ENCODE results near the gene MRPS18C. TPM values are rescaled to one million over a fixed set of nuclear protein-coding genes. Genes with fewer than 3 reads are reported as not detected.

Gene MRPS18C
- total and polyA plus RNA-seq, 9 of the 15 experiments (the other 6 are each of a cell fraction or from before 2014, with no cell fraction given): 54.3 to 390 (median 138) TPM

DNA sequence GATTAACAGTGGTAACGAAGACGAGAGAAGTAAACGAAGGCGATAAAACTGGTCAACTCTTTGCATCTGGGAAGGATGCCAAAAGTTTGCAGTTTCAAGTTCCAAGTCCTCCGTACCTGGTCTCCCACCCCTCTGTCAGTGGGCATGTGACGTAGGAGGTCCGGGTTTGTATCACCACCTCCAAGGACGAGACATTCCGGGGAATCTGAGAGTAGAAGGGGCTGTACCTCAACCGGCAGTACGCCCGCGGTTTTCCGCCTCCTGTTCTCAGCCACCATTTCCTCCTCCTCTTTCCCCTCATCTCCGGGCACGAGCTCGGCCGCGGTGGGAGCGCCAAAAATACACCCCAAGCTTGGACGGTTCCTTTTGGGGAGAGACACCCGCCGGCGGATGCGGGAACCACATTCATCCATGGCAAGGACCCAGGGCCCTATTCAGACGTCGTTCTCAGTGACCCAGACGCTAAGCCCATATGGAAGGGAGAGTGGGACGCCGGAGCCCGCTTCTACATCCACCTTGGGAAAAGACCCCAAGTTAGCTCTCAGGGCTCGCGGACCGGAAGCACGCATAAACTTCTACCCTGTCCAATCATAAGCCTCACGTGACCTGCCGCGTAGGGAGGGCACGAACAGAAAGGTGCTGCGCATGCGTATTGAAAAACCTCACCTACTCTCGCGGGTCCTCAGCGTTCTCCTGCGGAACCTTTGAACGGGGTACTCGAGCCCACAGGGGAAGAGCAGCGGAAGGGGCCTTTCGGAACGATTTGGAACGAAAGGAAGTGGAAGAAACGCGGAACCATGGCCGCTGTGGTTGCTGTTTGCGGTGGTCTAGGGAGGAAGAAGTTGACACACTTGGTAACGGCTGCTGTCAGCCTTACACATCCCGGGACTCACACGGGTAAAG is at the start of gene MRPS18C, which contains the start of gene HELQ (continued):
- TF ChIP-seq, protein P1, sequence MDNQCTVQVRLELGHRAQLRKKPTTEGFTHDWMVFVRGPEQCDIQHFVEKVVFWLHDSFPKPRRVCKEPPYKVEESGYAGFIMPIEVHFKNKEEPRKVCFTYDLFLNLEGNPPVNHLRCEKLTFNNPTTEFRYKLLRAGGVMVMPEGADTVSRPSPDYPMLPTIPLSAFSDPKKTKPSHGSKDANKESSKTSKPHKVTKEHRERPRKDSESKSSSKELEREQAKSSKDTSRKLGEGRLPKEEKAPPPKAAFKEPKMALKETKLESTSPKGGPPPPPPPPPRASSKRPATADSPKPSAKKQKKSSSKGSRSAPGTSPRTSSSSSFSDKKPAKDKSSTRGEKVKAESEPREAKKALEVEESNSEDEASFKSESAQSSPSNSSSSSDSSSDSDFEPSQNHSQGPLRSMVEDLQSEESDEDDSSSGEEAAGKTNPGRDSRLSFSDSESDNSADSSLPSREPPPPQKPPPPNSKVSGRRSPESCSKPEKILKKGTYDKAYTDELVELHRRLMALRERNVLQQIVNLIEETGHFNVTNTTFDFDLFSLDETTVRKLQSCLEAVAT (IDR thresholded peaks at IDR 0.05): 0 out of 4 replicates have a peak, but pooled peaks of 1 of the 2 experiments have one; percentile 52
- peak; percentile 74 for TF ChIP-seq NR2C1 (IDR thresholded peaks at IDR 0.05)
- peak; percentile 77 for TF ChIP-seq NR2C1 (tag; IDR thresholded peaks at IDR 0.05)
- TF ChIP-seq CCAR2 (IDR thresholded peaks at IDR 0.05; ENCODE audit: low read depth, low read length): 0 out of 2 replicates have a peak, but pooled peaks have one; percentile 66
- peak; percentile 54 for TF ChIP-seq ZBTB33 (CRISPR knock-in tag; IDR thresholded peaks at IDR 0.05)
- no peak for TF ChIP-seq BMI1 (IDR thresholded peaks at IDR 0.05; ENCODE audit: low read length)
- 0 out of 2 replicates have a peak, but pooled peaks have one; percentile 50 for TF ChIP-seq TCF7 (IDR thresholded peaks at IDR 0.05; ENCODE audit: borderline replicate concordance)
- TF ChIP-seq FOXJ2 (tag; IDR thresholded peaks at IDR 0.05): peak; percentile 73; the same call in 1 of the 2 replicates
- peak; percentile 78 for TF ChIP-seq MYC (IDR thresholded peaks at IDR 0.05; ENCODE audit: low read depth, low read length)
- no peak for TF ChIP-seq MYC (CRISPR knock-in tag; IDR thresholded peaks at IDR 0.05; ENCODE audit: borderline replicate concordance, low read depth)
- peak; percentile 76; the same call in 1 of the 2 replicates for TF ChIP-seq MBD2 (IDR thresholded peaks at IDR 0.05; ENCODE audit: borderline replicate concordance, low read depth)
- no peak for TF ChIP-seq ZNF830 (CRISPR knock-in tag; IDR thresholded peaks at IDR 0.05)
- TF ChIP-seq, protein P2, sequence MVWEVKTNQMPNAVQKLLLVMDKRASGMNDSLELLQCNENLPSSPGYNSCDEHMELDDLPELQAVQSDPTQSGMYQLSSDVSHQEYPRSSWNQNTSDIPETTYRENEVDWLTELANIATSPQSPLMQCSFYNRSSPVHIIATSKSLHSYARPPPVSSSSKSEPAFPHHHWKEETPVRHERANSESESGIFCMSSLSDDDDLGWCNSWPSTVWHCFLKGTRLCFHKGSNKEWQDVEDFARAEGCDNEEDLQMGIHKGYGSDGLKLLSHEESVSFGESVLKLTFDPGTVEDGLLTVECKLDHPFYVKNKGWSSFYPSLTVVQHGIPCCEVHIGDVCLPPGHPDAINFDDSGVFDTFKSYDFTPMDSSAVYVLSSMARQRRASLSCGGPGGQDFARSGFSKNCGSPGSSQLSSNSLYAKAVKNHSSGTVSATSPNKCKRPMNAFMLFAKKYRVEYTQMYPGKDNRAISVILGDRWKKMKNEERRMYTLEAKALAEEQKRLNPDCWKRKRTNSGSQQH (CRISPR knock-in tag; IDR thresholded peaks at IDR 0.05): 0 out of 2 replicates have a peak, but pooled peaks have one; percentile 14
- TF ChIP-seq MAFF (IDR thresholded peaks at IDR 0.05; ENCODE audit: low read length): peak; percentile 23
- TF ChIP-seq AFF1 (IDR thresholded peaks at IDR 0.05; ENCODE audit: low read depth in 1 of 2, partially characterized antibody in 2 of 2): peak in 1 of 2 experiments; percentile 77
- peak; percentile 32 for TF ChIP-seq FOSL1 (tag; conservative IDR thresholded peaks at IDR 0.05)
- TF ChIP-seq USF1 (CRISPR knock-in tag; IDR thresholded peaks at IDR 0.05): peak; percentile 100
